Smooth muscle cell (in vitro differentiated cells): Measurements from ENCODE around the gene CTAGE6. TPM values are rescaled to one million over a fixed set of nuclear protein-coding genes. Genes with fewer than 3 reads are reported as not detected.
"Not testable (repeated sequence)": the region's sequence is repeated elsewhere in the genome, so short reads cannot be mapped to it uniquely, and the experiment has no call there.

Source experiments
- DNase-seq: peaks from one replicate; lab custom pipeline; 2025; ENCODE audit not compliant: unreplicated experiment; lab: John Stamatoyannopoulos, UW
- H2AFZ ChIP-seq: fragments of 200-600 bp; sonication (generic); 2 replicates; pipeline ENCODE4 v1.6.0; 2016; ENCODE audit warnings: antibody characterized with exemption, low read depth, mild to moderate bottlenecking
- H3F3A ChIP-seq: fragments of 200-600 bp; sonication (generic); 2 replicates; pipeline ENCODE4 v1.6.0; 2017; ENCODE audit warnings: antibody characterized with exemption, low read depth
- H3K27ac ChIP-seq: fragments of 200-600 bp; sonication (generic); 2 replicates; pipeline ENCODE4 v1.5.1; 2016; ENCODE audit warnings: low read depth, mild to moderate bottlenecking
- H3K27me3 ChIP-seq: fragments of 200-600 bp; sonication (generic); 2 replicates; pipeline ENCODE4 v1.6.1; 2016; ENCODE audit warnings: low read depth, mild to moderate bottlenecking
- H3K36me3 ChIP-seq: fragments of 200-600 bp; sonication (generic); 2 replicates; pipeline ENCODE4 v1.5.1; 2016; ENCODE audit warnings: low read depth
- H3K4me1 ChIP-seq: fragments of 200-600 bp; sonication (generic); 2 replicates; pipeline ENCODE4 v1.5.1; 2016; ENCODE audit warnings: low read depth
- H3K4me2 ChIP-seq: fragments of 200-600 bp; sonication (generic); 2 replicates; pipeline ENCODE4 v1.6.0; 2016; ENCODE audit warnings: mild to moderate bottlenecking
- H3K4me3 ChIP-seq: fragments of 200-600 bp; sonication (generic); 2 replicates; pipeline ENCODE4 v1.5.1; 2016; ENCODE audit warnings: mild to moderate bottlenecking
- H3K79me2 ChIP-seq: fragments of 200-600 bp; sonication (generic); 2 replicates; pipeline ENCODE4 v1.6.0; 2016; ENCODE audit warnings: low read depth, mild to moderate bottlenecking
- H3K9ac ChIP-seq: fragments of 200-600 bp; sonication (generic); 2 replicates; pipeline ENCODE4 v1.6.0; 2016; ENCODE audit warnings: low read depth
- H3K9me3 ChIP-seq: fragments of 200-600 bp; sonication (generic); replicated peaks from 2 replicates; pipeline ENCODE4 v1.5.1; 2016; ENCODE audit warnings: low read depth
- H4K20me1 ChIP-seq: fragments of 200-600 bp; sonication (generic); 2 replicates; pipeline ENCODE4 v1.6.0; 2016; ENCODE audit warnings: low read depth
- WGBS: methylation state at CpG from one replicate; pipeline ENCODE4 v1.1.7; 2016; ENCODE audit warnings: low lambda C conversion rate; 5-methylcytosine and 5-hydroxymethylcytosine counted together
- polyA plus RNA-seq: library from polyadenylated mRNA; unstranded; fragments of >200 nt; fragmentation: Nextera tagmentation; extraction: Ambion mirVana; gene quantifications from 2 replicates; pipeline ENCODE4 v1.2.1, GENCODE V29; 2016
- total RNA-seq: library from RNA; depleted of rRNA; stranded (reverse); fragments of >200 nt; gene quantifications from 2 replicates; pipeline ENCODE4 v1.2.3, GENCODE V29; 2014

The CTAGE6 gene, protein sequence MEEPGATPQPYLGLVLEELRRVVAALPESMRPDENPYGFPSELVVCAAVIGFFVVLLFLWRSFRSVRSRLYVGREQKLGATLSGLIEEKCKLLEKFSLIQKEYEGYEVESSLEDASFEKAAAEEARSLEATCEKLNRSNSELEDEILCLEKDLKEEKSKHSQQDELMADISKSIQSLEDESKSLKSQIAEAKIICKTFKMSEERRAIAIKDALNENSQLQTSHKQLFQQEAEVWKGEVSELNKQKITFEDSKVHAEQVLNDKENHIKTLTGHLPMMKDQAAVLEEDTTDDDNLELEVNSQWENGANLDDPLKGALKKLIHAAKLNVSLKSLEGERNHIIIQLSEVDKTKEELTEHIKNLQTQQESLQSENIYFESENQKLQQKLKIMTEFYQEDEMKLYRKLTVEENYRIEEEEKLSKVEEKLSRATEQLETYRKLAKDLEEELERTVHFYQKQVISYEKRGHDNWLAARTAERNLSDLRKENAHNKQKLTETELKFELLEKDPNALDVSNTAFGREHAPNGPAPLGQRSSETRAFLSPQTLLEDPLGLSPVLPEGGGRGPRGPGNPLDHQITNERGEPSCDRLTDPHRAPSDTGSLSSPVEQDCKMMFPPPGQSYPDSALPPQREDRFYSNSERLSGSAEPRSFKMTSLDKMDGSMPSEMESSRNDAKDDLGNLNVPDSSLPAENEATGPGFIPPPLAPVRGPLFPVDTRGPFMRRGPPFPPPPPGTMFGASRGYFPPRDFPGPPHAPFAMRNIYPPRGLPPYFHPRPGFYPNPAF
- total RNA-seq (1.9 TPM in 1 of 2 replicates, not detected in the other), polyA plus RNA-seq (0.21 TPM in 1 of 2 replicates, not detected in the other)

DNA sequence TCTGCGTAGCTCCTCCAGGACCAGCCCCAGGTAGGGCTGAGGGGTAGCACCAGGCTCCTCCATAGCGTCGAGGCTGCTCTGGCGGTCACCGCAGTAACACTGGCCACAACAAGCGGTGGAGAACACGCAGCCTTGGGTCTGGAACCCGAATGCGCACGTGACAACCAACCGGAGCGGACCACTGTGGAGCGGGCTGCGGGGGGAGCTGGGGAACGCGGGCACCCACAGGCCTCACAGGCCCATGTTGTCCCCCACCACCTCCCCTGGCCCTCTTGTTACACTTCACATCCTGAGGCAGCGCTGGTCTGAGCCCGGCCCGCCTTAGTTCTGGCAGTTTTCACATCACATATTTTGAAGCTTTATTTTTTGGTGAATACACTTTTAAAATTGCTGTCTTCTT, at the start of gene CTAGE6:
Gene CTAGE6, minus strand, starts transcription at position 101 of the 400 bp plus-strand sequence. Its CDS starts 38 bp downstream, at position 63.
- H2AFZ ChIP-seq, H3K4me2 ChIP-seq, H3K9me3 ChIP-seq, H3K4me1 ChIP-seq, H3K36me3 ChIP-seq, H3K4me3 ChIP-seq, H3K79me2 ChIP-seq, H3K27ac ChIP-seq, H3K27me3 ChIP-seq, H3F3A ChIP-seq, H3K9ac ChIP-seq, H4K20me1 ChIP-seq, DNase-seq: not testable (repeated sequence)
- no CpG with 5 or more reads among the region's 19 CpGs for WGBS

GRCh38 chr7:143806664-143807071, 49.2 kb upstream of the CTAGE6 start:
- not testable (repeated sequence) for H3K4me3 ChIP-seq, H3K27me3 ChIP-seq, H3K36me3 ChIP-seq, DNase-seq, H3K4me1 ChIP-seq, H3K9ac ChIP-seq, H3K79me2 ChIP-seq, H3F3A ChIP-seq, H3K9me3 ChIP-seq, H3K4me2 ChIP-seq, H2AFZ ChIP-seq, H4K20me1 ChIP-seq, H3K27ac ChIP-seq
- no CpG with 5 or more reads among the region's 5 CpGs for WGBS

GRCh38 chr7:143797896-143798290, 40.4 kb upstream of the CTAGE6 start:
- not testable (repeated sequence) for H3K4me2 ChIP-seq, H3K36me3 ChIP-seq, H3K27me3 ChIP-seq, H3F3A ChIP-seq, H3K4me3 ChIP-seq, H3K9ac ChIP-seq, H3K9me3 ChIP-seq, H4K20me1 ChIP-seq, H2AFZ ChIP-seq, H3K4me1 ChIP-seq, DNase-seq, H3K27ac ChIP-seq, H3K79me2 ChIP-seq
- 72% methylated on average over 2 of the region's 2 CpGs for WGBS

DNA sequence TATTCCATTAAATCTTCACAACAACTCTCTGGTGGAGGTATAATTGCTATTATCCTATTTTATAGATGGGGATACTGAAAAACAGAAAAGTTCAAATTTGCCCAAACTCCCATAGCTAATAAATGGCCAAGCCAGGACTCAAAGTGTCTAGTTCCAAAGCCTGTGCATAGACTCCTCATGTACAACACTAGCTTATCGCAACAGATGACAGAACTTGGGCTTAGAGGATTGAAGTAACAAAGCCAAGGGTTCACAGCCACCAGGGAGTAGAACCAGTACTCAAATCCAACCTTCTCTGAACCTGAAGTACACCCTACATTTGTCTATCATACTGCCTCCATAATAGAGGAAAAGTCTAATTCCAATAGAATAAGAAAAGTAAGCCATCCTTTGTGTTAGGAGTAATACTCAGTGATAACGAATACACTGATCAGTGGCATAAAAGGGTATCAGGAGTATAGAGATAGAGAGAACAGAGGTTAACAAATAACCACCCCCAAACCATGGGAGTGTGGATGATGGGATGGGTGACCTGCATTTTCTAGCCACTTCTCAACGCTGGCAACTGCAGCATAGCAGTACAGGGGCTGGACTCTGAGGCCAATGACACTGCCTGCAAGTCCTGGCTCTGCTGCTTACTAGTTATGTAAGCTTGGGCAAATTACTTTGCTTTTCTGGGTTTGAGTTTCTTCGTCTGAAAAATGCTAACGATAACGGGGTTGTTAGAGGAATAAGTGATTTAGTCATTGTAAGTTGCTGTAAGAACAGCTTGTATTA, 39.8 kb upstream of the CTAGE6 start:
- not testable (repeated sequence) for H3K4me2 ChIP-seq, H3K27ac ChIP-seq

GRCh38 chr7:143795653-143796052, 38.2 kb upstream of the CTAGE6 start:
- H3K9me3 ChIP-seq = not testable (repeated sequence)

More for the DNA sequence above, 39.8 kb upstream of the CTAGE6 start:
- not testable (repeated sequence) for H3K4me1 ChIP-seq, H3F3A ChIP-seq, H4K20me1 ChIP-seq, H3K9ac ChIP-seq, H3K79me2 ChIP-seq, H3K9me3 ChIP-seq, H3K4me3 ChIP-seq, H3K27me3 ChIP-seq, DNase-seq, H3K36me3 ChIP-seq, H2AFZ ChIP-seq
- 90% methylated on average over 1 of the region's 6 CpGs for WGBS

GRCh38 chr7:143792633-143793032, 35.1 kb upstream of the CTAGE6 start:
- not testable (repeated sequence) for H3K27ac ChIP-seq, H2AFZ ChIP-seq
- 96% methylated on average over 2 of the region's 2 CpGs for WGBS

More at GRCh38 chr7:143795653-143796052, 38.2 kb upstream of the CTAGE6 start:
- H3K4me3 ChIP-seq, H3F3A ChIP-seq, H3K27ac ChIP-seq, H4K20me1 ChIP-seq, H3K79me2 ChIP-seq, H3K9ac ChIP-seq, H3K27me3 ChIP-seq, H2AFZ ChIP-seq, H3K36me3 ChIP-seq, H3K4me2 ChIP-seq, DNase-seq, H3K4me1 ChIP-seq: not testable (repeated sequence)
- WGBS = no CpG with 5 or more reads among the region's 2 CpGs

DNA sequence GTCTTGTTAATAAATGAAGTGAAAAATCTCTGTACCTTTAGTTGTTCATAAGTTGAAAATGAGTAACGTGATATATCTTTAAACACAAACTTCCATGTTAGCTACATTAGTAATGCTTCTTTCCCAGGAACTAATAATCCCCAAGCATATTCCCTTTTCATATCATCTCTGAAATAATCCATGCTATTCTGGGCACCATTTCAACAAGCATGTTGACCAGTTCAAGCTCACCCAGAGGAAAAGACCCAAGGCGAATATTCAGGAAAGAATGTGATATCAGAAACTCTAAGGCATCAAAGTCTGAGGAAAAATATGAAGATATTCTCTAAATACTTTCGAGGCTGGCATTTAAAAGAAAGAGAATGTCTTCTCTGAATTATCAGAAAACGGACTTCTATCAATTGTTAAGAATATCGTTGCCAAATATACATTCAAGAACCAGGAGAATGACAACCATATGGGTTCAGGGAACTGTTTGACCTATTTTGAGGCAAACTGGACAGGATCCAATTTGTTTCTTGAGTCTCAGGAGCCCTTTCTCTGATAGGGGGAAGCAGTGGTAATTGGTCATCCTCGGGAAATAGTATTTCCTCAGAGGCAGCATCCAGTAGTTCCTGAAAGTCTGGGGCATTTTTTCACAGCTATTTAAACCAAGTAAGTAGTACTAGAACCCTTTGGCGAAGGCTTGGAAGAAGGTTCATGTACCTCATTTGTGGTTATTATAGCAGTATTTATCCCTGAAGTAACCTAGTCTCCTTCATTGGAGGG, 28.1 kb upstream of the CTAGE6 start:
- no CpG with 5 or more reads among the region's 7 CpGs for WGBS
- not testable (repeated sequence) for H3K27ac ChIP-seq, H3K27me3 ChIP-seq, H3K4me2 ChIP-seq, H3F3A ChIP-seq, H3K36me3 ChIP-seq, H3K4me1 ChIP-seq, H3K79me2 ChIP-seq, DNase-seq, H3K4me3 ChIP-seq, H4K20me1 ChIP-seq, H2AFZ ChIP-seq, H3K9me3 ChIP-seq, H3K9ac ChIP-seq

More at GRCh38 chr7:143792633-143793032, 35.1 kb upstream of the CTAGE6 start:
- not testable (repeated sequence) for H4K20me1 ChIP-seq, H3K27me3 ChIP-seq, H3K36me3 ChIP-seq, H3K4me3 ChIP-seq, H3K4me1 ChIP-seq, H3K9ac ChIP-seq, H3K9me3 ChIP-seq, DNase-seq, H3F3A ChIP-seq, H3K79me2 ChIP-seq, H3K4me2 ChIP-seq
